Raji (cell line): ENCODE results near the gene HSD11B2.

Experiments used
- POLR2A ChIP-seq: IDR thresholded peaks from 2 replicates; pipeline ENCODE4 v1.6.1; 2011; ENCODE audit warnings: low read depth, low read length, control low read depth; ENCODE audit not compliant: insufficient read depth

Gene HSD11B2

DNA sequence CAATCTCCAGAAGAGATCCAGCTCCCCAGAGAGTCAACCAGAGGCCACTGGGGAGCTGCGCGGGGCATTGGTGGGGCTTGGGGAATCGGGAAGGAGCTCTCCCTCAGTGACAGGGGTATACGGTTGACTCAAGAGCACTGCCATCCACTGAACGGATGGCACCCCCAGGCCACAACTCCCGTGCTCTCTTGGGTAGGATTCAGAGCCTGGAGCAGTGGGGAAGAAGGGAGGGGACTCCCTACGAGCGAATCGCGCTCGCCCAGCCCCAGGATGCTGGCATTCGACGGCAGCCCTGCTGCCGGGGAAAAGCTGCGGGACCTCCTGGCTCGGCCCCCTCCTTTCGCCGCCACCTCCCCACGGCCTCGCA, 37.1 kb upstream of the HSD11B2 start:
- no peak for TF ChIP-seq POLR2A

DNA sequence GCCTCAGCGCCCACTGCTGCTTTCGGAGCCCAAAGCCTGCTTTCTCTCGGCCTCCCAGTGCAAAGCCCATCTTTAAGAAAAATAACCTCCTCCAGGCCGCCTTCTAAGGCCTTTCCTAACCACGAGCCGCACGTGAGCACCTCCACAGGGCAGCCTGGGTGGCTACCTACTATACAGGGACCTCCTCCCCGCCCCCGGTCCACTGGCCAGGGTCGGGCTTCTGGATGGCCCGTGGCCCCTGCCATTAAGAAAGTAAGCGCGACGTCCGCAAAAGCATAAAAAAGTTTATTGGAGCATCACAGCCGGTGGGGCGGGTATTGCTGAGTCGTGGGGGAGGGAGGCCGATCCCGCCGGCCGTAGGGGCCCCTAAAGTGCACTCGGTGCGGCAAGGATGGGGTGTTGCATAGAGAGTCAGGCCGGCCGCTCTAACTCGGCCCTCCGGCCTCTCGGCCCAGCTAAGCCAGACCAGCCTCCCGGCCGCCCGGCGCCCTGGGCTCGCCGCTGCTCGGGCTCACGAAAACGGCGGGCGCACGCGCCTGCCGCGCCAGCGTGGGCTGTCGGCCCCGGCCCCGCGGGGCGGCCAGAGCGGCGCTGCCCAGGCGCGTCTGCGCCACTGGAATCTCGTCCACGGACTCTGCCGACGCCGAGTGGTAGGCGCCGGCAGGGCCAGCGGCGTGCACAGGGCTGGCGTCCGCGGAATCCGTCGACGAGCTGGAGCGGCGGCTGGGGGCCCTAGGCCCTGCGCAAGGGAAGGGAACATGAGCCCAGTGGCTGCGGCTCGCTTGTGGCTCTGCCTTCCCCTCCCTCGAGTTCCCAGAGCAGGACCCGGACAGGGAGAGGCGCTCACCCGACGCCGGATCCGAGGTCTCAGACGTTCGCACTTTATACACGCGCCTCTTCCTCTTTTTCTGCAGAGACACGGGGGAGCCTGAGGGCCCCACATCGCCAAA, 36.5 kb upstream of the HSD11B2 start:
- no peak for TF ChIP-seq POLR2A

DNA sequence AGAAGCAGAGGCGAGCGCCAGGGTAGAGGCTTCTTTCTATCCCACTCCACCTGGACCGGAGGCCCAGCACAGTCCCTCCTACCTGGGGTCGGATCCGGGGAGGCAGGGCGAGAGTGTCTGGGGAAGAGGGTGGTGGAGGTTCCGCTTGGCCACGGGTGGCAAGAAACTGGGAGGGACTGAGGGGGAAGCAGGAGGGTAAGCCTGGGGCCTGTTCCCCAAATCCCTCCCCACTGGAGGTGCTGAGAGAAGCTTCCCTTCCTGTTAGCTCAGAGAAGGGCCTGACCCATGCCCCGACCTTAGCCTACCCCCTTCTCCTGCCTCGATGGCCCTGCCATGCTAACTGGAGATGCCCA, 35.8 kb upstream of the HSD11B2 start:
- no peak for TF ChIP-seq POLR2A

DNA sequence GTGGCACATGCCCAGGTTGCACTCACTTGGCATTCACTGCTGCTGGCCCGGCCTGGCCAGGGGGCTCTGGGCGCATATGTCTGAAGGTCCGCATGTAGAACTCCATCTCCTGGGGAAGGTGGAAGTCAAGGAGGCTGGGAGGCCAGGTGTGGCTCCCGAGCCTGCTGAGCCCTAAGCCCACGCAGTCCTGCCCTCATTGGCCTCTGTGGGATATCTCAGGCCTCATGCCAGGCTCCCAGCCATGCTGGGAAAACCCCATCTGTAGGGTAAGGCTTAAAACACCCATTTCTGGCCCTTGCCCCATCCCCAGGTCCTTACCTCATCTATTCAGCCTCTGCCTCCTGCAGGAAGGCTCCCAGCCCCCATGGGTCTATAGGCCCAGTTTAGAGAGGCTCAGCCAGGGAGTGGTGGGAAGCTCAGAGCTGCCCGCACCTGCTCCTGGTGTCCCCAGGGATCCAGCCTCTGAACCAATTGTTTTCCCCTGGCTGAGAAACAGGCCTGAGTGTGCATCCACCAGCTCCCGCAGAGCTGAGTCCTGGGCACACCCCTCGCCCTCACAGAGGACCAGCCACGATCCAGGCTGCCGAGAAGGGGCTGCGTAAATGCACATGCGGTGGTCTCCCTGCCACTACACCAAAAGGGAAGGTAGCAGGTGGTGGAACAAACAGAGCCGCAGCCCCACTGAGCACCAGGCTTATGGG, 35.3 kb upstream of the HSD11B2 start:
- TF ChIP-seq POLR2A: no peak

DNA sequence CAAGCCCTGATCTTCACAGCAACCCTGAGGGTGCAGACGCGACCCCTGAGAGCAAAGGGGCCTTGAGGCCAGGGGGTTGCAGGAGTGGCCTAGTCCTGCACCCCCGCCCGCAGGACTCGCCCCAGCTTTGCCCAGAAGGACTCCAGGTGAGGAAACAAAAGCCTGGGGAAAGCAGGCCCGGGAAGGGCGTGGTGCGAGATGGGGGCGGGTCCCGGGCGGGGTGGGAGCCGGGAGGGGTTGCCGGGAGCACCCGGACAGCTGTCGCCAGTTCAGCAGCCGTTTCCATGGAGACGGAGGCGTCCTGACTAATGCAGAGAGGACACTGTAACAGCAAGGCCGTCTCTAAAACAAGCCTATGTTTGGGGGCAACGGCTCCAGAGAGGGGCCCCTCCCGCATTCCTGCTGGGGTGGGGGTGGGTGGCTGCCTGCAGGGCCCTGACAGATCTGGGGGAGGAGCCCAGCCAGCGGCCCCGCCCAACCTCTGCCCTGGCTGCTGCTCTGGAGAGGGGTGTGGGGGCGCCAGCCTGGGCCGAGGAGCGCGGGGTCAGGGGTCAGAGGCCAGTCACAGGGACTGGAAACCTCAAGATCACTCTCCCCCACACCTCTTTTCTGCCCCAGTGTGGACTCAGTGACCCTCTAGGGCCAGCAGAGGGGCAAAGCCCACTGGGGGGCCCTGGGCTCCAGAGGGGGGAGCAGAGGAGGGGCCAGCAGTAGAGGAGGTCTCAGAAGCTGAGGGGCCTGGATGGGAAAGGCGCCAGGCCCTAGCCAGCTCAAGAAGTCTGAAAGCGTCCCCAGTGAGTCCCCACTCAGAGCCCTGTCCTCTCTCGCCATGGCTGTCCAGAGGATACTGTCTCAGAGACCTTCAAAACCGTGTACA, 34.5 kb upstream of the HSD11B2 start:
- TF ChIP-seq POLR2A: no peak

DNA sequence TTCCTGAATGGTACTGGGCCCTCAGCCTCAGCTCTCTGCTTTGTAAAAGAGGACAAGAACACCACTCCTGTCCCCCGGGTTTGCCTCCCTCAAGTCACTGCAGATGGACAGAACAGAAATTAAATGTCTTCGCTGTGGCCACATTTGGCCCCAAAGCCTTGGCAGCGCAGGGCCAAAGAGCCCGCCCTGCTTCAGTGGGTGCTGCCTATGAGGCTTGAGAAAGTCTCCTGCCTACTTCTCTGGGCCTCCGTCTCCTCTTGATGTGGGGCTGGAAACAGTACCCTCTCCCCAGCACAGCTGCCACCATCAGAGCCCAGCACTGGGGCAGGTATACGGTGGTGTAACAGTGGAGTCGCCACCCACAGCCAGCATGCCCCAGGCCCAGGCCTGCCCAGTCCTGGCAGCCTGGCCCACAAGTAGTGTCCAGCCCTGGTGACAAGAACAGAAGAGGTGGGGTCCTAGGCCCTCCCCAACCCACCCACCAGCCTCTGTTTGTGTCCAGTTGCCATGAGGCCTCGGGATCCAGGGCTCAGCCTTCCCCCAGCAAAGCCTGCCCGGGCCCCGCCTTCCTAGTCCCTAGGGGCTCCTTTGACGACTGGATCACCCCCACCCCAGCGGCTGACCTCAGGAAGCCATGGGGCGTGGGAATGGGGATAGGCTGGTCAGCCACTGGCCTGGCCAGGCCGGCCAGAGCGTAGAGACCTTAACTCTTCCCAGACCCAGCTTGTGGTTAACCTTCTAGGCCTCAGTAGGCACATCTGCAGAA, 33.7 kb upstream of the HSD11B2 start:
- TF ChIP-seq POLR2A: no peak

DNA sequence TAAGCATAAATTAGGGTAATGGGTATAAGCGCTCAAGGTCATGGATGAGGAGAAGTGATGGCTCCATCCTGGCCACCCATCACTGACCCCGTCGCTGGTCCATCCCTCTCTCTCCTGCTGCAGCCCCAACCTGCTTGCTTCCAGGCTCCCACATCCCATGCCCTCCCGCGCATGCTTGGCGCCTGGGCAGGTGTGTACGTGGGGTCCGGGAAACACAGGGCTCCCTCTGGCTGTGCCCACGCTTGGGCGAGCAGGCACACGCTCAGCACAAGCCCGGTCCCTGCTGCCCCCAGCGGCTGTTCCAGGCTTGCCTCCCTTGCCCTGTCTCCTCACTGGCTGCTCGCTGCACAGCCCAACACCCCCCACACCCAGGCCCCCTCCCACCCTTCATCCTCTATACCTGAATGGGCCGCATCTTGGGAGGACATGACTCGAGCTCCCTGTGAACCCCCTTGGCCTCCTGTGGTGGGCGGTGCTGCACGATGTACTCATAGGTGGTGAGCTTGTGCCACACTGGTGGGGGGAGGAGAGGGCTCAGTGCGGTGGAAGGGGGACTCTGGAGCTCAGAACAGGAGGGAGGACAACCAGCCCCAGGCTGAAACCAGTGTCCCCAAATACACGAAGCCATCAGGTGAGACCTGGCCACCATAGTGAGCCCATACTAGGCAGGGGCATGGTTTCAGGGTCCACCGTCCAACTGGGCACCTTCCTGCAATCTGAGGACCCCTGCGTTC, 32.9 kb upstream of the HSD11B2 start:
- no peak for TF ChIP-seq POLR2A

DNA sequence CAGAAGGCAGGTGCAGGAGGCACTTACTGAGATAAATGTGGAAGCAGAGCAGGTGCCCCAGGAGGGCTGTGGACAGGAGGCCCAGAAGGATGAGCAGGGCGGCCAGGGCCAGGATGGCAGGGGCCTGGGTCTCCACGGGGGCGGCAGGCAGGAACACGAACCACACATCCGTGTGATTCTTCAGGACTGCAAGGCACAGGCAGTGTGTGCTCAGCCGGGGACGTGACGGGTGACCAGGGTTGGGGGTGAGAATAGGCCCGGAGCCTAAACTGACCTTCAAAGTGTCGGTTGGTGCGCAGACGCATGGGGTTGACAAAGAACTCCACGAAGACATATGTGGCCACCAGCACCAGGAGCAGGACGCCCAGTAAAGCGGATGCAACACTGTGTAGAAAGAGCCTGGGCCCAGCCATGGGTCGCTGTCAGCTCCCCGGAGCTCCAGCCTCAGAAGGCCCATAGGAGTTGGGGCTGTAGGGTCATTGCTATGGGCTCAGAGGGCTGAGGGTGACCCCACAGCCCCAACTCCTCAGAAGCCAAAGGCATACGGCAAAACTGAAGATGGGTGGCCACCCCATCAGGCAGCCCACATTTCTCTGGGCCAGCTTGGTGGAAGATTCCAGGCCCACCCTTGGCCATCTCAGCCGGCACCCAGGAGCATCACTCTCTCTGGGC, 32.2 kb upstream of the HSD11B2 start:
- no peak for TF ChIP-seq POLR2A

DNA sequence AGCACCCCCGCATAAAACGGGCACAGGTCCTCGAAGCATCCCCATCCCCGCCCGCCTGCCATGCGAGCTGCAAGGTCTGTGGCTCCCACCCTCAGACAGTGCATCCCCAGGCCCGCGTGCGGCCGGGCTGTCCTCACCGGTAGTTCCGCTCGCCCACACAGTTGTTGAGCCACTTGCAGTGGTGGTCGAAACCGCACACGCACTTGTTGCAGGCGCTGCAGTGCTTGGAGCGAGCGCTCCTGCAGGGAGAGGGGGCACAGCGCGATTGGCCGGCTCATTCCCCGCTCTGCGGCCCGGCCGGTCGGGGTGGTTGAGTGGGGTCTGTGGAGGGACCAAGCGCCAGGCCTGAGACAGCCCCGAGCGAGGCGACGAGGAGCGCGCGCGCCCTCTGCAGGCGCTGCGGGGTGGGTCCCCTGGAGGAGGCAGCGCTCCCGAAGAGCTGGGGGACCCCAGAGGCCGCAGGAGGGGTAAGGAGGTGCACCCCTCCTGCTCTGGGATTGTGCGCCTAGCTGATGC, 31.6 kb upstream of the HSD11B2 start:
- no peak for TF ChIP-seq POLR2A

DNA sequence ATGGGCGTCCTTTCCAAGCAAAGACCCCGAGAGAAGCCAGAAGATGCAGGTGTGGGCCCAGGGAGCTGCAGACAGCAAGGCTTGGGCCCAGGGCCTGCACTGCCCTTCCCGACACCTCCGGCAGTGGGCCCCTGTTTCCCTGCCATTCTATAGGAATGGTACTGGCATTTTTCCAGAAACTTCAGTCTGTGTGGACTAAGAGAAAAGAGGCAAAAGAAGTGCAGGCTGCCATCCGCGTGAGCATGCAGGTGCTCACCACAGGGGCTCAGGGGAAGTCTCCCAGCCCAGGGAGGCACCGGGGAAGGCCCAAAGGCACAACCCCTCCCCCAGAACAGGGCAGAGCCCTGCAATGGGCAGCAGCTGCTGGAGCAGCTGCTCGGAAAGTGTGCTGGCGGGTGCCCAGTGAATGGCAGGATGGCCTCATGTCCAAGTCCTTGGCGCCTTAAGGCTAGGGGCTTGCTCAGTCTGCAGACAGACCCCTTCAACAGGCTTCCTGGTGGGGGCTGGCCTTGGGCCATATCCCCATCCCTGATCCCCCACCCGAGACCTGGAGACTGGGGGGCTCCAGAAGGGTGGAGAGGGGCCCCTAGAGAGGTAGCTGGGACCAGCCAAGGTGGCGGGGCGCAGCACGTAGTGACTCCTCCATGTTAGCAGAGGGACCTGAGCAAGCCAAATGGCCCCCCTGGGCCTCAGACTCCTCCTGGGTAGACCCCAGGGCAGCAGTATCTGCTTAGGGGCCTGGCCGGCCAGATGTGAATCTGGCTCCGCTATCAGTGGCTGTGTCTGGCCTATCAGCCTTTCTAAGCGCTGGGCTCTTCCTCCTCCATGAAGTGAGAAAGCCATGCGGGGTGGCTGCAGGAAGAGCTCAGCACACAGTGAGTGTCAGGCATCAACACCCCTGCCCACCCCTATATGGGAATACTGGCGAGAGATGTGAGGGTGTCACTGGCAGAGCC, 30.9 kb upstream of the HSD11B2 start:
- TF ChIP-seq POLR2A: no peak

DNA sequence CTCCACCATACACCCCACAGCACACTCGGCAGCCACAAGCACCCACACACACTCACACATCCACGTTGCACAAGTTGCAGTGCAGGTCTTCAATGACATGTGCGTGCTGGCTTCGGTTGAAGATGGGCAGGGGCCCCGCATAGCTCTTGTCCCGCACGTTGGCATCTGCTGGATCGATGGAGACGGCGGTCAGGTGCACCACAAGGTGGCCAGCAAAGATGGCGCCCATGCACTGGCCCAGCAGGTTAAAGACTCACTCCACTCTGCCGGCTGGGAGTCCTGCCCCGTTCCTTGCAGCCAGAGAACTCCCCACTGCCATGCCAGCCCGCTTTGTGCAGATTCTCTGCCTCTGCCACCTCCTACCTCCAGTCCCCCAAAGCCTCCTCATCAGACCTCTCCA, 30.0 kb upstream of the HSD11B2 start:
- TF ChIP-seq POLR2A: no peak

DNA sequence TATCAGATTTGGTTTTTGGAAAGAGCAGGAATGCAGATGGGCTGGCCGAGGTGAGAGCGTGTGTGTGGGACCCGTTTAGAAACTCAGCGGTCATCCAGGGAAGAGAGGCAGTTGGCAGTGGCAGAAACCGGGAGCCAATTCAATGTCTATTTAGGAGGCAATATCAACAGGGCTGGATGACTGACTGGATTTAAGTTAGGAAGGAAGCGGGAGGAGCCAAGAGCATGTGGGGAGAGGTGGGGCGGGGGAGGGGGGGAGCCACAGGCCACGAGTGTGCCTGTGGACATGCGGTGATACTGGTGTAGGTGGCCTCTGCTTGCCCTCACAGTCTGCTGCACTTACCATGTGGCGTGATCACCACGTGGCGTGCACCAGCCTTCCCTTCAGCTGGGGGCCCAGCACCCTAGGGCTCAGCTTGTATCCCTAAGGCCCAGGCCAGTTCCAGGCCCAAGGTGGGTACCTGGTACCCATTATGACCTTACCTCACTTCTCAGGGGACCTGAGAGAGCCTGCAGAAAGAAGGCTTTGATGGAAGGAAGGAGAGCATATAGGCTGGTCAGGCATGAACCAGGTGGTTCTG, 26.9 kb upstream of the HSD11B2 start:
- no peak for TF ChIP-seq POLR2A

DNA sequence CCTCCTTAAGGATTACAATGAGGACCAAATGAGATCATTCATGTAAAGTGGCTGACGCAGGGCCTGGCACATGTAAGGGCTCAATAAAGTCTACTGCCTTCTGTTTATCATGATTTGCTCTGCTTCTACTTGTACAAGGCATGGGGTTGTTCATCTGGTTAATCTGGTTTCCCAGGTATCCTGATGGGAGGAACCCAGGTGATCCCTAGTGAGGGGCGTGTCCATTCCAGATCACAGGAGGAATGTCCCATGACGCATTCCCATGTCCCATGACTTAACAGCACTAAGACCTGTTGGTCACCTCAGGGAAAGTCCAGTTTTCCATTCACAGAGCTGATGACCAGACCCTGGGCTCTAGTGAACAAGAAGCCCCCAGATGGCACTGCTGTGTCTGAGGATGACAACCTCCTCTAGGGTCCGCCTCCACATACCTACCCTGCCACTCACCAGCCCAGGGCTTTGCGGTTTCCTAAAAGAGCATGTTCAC, 26.1 kb upstream of the HSD11B2 start:
- no peak for TF ChIP-seq POLR2A
